CMK (cell line): ENCODE data around the gene TGM3.

Experiments
- DNase-seq: peaks from one replicate; pipeline ENCODE4 v3.0.0-alpha.2; 2010; ENCODE audit warnings: low read depth

Gene TGM3

DNA sequence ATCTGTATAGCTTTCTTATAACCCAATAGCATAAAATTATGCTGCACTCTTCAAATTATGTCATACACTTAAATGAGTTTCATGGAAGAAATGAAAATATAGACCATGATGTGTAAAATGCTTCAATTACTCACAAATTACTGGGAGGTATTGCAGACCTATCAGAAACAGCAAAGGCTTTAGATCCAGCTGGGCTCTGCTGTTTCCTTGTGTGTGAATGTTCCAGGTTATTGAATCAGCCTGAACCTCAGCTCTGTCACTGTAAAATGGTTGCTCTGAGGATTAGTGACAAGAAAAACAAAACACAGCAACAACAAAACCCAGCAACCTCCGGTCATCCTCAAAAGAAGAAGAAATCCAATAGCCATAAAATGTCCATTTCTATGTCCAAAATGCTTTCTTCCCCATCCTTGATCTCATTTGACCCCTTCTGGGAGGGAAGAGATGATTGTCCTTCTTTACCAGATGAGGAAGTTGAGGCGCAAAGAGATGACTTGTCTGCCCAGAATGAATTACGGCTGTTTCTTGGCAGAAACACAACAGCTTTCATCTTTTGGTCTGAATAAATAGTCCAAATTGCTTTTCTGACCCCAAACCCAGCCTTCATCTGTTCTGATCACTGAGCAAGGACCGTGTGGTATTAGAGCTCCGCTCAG, 42.7 kb downstream of the TGM3 start:
- no peak for DNase-seq

DNA sequence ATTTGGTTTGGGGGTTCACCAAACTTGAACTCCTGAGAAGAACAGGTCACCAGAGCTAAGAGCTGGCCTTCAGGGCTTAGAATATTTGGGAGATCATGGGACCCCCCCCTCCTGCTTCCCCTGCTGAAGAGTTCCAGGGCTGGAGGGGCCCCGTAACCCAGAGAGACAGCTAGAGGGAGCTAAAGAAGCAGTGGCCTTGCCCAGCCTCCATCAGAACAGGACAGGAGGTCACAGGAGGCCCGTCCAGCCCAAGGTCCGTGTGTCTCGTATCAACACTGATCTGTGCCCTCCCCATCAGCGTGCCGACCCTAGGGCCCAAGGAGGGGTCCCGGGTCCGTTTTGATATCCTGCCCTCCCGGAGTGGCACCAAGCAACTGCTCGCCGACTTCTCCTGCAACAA, 44.3 kb downstream of the TGM3 start:
- DNase-seq = no peak

DNA sequence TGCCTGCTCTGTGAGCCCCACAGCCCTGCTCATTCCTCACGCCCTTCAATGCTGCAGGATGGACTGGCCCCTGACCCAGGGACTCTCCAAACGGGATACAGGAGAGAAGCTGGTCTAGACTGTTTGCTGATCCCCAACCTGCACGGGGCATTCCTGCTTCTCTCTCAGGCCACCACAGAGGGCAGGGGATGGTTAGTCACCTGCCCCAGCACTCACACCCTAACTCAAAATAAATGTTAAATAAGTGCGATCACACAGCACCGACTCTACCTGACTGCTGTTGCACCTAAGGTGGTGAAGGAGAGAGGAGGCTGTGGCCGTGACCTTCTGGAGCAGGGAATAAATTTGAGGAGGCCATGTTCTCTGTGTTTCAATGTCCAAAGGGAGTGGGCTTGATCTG, 45.0 kb downstream of the TGM3 start:
- no peak for DNase-seq

DNA sequence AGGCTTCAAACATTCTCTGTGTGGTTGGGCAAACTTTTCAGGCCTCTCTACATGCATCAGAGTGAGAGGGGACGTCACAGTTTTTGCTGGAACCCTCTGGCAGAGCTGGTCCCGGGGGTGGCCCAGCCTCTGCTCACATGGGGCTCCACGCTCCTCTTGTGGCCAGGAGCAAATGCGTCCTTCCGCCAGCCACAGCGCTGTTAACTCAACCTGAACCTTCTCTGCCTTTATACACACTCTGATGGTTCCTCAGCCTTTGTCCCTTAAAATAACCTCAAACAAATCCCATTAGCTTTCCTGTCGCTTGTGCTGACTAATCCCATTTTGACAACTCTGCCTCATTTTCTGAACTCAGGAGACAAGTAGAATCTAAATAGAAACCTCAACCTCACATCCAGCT, 45.5 kb downstream of the TGM3 start:
- no peak for DNase-seq

DNA sequence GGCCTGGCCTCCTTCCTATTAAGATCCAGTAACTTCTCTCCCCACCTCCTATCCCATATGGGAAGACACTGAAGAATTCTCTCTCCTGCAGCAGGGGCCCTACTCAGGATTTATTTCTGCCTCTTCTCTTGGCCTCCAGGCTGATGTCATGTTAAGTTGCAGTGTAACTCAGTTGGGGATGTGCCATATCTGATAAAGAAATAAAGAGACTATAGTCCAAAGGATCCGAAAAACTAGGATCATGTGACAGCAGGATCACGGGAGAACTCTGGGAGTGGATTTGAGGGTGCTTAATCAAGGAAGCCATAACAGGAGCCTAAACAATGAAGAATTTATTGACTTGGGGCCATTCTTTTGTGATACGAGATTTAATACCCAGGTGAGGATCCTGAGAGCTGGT, 46.4 kb downstream of the TGM3 start:
- no peak for DNase-seq

DNA sequence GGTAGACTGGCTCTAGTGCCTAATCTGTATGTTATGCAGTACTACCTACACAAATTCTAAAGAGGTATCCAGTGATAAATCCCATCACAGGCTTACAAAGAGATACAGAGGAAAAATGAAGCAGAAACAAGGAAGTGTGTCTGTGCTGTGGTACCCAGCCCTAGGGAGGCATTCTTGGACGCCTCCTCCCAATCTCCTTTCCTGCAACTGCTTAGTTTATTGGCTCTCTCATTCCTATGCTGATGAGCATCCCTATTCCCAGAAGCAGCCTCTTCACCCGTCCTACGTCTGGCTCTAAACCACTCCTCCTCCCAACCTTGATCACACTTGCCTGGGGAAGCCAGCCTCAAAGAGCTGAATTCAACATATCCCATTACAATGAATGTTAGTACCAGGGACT, 50.4 kb downstream of the TGM3 start:
- DNase-seq = no peak

DNA sequence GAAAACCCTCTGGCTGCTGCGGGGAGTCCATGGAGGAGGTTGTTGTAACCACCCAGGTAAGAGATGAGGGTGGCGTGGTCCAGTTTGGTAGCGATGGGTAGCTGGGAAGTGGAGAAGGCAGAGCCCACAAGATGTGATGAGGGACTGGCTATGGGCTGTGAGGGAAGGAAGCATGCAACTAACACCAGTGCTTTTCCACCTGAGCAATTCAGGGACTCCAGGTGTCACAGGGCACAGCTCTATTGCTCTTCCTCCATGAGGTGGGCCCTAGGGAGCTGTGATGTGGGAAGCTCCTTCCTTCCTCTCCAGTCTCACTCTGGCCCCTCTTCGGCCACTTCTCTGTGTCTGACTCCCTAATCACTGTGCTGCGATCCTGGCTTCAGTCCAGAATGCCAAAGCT, 52.5 kb downstream of the TGM3 start:
- no peak for DNase-seq

DNA sequence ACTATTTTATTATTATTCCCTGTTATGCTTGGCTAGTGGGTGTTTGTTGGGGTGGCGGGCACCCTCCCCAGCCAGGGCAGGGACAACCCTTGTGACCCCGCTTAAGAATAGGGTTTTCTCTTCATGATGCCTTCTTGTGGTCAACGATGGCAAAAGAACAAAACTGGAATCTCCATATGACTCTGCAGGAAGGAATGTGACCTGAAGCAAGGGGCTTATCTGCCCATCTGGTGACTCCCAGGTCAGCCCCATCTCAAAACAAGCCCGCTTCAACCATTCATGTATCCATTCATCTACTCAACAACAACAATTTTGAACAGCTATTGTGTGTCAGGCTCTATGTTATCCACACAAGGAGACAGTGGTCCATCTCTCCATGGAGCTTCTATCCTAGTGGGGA, 54.0 kb downstream of the TGM3 start:
- DNase-seq = no peak

DNA sequence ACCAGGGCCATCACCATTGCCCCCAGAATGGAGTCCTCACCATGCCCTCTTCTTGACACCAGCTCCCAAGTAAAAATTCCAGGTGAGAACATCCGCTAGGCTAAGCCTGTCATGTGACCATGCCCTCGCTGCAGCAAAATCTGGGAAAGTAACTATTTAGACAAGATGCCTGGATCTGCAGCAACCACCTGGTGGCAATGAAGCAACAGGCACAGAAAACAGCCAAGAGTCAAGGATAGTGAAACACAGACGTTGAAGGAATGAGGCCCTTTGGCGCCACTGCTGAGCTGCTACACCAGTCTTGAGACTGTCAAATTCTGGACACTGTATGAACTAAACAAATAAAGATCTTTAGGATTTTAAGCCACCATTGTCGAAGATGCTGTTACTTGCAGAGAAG, 54.8 kb downstream of the TGM3 start:
- DNase-seq = no peak

DNA sequence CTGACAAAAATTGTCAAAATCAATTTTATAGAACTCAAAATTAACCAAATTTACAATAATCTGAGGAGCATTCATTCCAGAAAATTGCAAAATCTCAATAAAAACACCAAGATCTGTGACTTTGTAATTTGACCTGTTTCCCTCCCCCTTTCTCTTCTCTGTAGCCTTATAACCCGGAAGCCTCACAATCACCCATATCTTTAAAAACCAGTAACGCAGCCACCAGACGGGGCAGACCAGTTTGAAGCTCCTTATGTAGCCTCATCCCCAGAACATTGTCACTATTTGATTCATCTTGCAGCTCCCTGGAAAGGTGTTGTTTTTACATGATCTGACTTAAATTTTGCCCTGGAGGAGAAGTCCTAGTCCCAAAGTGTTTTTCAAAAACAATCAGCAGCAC, 57.4 kb downstream of the TGM3 start:
- DNase-seq = peak; percentile 48

DNA sequence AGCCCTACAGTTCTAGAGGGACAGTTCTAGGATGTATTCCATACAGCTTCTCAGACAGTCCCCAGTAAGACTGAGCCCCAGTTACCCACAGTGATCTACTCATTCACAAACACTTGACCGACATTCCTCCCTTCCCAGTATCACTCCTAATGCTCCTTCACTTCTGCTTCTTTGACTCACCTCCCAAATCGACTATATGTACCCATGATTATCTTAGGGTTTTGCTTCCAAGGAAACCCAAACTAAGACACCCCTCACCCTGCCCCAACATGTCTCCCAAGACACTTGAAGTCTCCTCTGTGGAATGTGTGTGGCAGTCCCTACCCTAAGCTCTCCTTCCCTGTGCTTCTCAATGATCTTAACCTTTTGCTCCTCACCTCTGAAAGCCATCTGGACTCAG, 61.3 kb downstream of the TGM3 start:
- no peak for DNase-seq

DNA sequence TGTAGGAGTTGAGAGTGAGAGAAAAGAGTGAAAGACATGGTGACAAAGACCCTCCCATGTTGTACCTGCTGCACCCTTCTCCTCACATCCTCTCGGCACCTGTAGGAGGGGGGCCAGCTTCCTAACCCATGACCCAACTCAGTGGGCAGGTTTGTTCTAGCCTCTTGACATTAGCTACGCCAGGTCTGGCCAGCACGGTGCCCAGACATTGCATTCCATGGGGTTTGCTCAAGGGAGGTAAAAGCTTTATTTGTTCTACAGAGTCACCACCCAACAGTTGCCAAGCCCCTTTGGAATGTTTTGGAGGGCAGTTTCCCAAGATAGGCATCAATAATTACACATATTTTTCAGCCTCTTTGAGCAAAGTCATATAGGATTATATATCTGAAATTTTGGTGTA, 62.2 kb downstream of the TGM3 start:
- no peak for DNase-seq

DNA sequence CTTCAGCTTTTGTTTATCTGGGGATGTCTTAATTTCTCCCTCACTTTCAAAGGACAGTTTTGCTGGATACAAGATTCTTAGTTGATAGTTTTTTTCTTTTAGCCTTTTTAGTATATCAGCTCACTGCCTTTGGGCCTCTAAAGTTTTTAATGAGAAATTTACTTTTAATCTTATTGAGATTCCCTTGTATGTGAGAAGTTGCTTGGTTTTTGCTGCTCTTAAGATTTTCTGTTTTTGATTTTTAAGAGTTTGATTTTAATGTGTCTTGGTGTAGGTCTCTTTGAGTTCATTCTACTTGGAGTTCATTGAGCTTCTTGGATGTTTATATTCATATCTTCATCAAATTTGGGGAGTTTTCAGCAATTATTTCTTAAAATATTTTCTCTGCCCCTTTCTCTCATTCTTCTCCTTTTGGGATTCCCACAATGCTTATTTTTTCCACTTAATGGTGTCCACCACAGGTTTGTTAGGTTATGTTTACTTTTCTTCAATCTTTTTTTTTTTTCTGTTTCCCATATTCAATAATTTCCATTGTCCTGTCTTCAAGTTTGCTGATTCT, 65.3 kb downstream of the TGM3 start:
- no peak for DNase-seq

DNA sequence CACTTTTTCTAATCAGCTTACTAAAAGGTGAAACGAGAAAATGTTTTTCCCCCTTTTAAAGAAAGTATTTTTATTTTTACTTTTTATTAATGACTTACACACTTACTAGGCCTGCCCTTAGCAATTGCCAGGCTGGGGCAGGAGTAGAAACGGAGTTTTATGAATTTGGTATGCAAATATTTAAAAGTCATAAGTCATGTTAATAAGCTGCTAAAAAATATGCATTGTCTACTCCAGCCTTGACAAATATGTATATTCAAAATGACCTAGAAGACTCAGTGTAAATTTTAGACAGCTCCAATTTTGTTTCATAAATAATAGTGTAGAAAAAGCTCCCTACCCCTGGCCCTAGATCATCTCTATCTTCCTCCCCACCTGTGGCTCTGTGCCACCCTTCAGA, 67.4 kb downstream of the TGM3 start:
- DNase-seq = no peak

DNA sequence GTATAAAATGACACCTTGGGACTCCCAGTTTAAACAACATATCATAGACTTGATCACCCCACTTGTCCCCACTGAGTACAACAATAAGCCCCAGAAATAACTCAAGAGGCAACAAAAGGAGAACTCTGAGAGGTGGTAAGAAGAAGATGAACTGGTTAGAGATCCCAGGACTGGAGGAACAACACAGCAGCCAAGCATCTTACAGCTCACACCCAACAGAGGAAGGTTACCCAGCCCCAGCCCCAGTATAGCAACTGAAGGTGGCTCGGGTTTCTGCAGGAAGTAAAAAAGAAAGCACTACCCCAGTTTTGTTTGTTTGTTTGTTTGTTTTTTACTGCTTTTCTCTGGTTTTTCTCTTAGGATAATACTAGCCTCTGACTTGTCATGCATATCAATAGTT, 67.8 kb downstream of the TGM3 start:
- DNase-seq = no peak

DNA sequence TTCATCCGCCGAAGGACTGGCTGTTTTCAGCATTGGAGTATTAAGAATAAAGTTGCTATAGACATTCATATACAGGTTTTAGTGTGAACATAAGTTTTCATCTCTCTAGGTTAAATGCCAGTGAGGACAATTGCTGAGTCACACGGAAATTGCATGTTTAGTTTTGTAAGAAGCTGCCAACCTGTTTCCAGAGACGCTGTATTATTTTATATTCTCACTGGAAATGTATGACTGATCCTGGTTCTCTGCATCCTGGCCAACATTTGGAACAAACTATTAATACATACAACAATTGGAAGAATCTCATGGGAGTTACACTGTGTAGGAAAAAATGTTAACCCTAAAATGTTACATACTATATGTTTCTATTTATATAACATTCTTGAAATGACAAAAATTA, 68.2 kb downstream of the TGM3 start:
- no peak for DNase-seq

DNA sequence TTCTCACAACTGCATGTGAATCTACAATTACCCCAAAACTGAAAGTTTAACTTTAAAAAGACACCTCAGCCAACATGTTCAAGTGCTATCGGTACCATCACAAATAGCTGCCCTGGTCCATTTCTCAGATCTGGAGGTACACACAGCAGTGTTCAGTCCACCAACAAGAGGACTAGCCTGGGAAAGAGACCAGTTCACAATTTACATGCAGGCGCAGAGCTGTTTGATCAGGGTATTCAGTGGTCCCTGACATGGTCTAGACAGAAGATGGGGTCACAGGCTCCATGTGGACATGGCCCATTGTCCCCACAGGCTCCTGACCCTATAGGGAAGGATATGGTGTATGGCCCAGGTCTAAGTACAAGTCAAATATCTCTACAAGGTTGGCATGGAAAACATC, 69.3 kb downstream of the TGM3 start:
- no peak for DNase-seq

DNA sequence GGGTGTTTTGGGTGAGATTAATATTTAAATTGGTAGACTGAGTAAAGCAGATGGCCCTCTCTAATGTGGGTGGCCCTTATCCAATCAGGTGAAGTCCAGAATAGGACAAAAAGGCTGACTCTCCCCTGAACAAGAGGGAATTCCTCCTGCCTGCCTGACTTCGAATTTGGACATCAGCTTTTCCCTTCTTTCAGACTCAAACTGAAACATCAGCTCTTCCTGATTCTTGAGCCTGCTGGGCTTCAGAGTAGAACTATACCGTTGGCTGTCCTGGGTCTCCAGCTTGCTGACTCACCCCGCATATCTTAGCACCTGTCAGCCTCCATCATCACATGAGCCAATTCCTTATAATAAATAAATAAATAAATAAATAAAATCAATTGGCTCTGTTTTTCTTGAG, 69.9 kb downstream of the TGM3 start:
- no peak for DNase-seq

DNA sequence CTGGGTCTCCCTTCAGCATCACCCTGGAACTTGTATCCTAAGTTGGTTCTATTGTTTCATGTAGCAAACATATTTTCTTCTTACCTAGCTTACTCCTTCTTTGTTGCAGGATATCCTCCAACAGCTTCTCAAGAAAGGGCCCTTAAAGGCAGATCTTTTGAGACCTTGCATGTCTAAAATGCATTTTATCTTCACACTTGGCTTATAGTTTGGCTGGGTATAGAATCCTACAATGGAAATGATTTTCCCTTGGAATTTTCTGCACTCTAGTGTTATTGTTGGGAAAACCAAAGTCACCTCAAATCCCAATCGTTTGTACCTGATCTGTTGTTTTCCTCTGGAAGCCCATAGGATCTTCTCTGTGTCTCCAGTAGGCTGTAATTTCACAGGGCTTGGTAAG, 72.8 kb downstream of the TGM3 start:
- no peak for DNase-seq

DNA sequence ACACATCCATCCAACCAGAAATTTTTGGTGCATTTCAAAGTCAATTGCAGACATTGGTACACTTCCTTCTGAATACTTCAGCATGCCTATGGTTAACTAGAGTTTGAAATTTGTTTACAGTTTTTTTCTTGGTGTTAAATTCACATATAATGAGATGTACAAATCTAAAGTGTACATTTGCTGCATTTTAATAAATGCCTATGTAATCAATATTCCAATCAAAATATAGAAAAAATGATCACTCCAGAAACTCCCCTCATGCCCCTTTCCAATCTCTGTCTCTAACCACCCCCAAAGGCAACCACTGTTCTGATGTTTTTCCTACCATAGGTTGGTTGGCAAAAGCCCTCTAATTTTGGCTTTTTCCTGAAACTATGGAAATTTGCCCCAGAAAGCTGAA, 77.3 kb downstream of the TGM3 start:
- no peak for DNase-seq

DNA sequence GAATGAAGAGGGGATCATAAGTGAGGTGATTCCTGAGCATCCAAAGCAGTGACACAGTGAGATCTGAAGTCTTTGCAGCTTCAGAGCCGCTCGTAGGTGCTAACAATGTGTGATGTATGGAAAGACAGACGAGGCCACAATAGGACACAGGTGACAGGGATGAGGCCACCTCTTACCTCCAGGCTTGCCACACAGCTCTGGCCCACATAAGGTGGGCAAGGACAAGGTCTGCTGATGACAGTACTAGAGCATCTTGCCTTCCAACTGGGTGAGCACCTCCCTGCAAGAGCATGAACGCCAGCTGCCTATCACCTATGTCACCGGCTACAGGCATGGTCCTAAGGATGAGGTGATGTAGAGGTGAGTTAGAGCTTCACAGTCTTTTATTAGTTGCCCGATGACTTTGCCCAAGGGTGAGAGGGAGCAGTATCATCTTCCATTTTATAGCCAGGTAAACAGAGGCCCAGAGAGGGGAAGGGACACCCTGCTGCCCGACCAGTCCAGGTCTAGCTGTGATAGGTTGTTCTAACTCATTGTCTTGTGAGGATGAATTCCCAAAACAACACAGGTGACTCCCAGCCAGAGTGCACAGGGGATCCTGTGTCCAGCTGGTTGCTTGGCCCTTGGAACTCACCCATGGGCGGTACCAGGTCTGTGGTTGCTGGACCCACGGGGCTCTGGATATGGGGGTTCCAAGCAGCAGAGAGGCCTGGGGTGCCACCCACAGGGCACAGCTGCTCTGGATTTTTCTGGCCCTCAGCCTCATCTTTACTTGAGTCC, 78.7 kb downstream of the TGM3 start:
- DNase-seq = no peak

DNA sequence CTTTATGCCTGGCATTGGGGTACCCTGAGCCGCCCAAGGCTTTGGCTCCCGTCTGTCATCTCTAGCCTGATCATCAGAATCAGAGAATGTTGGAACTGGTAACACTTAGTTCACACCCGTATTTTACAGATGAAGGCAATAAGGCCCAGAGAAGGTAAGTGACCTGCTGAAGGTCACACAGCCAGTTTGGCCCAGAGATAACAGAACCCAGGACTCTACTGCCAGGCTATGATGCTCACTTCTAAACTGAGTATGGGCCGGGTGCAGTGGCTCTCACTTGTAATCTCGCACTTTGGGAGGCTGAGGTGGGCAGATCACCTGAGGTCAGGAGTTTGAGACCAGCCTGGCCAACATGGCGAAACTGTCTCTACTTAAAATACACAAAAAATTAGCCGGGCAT, 83.1 kb downstream of the TGM3 start:
- no peak for DNase-seq

DNA sequence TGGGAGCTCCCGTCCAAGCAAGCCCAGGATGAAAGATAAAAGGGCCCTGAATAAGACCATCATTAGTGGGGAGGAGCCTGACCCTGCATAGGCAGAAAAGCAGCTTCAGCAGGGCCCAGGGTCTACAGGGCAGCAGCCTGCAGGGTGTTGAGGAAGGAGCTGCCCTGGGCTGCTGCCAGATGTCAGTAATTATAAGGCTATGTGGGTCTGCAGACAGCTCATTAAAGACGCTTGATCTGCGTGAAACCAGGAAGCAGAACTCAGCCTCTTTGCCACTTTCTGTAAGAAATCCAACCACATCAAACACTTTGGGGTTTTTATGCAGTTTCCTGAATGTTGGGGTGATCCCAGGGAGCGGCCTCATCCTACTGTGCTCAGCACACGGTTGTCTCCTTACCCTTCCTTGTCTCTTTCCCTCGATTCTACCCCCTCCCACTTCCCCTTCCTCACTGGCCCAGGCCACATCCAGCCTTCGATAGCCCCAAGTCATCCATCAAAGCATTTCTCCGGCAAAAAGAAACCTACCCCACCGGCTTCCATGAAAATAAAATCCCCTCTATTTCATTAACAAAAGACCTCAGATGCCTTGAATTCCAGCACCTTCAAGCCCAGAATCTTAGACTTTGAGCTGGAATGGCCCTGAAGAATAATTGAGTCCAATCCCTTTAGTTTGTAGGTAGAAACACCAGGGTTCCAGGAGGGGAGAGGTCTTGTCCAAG, 83.9 kb downstream of the TGM3 start:
- DNase-seq = peak; percentile 56
